AG04449 (cell line): ENCODE results near the gene STK32C.

Source experiments
- CTCF ChIA-PET: fragments of 350-600 bp; formaldehyde crosslinking; extraction: SDS; loops from one replicate; lab custom pipeline; 2021; ENCODE audit warnings: antibody characterized with exemption; lab: Yijun Ruan, JAX
- POLR2A ChIA-PET: fragments of 400-600, 350-600 bp; formaldehyde crosslinking; extraction: SDS; loops from one replicate; lab custom pipeline; 2020; ENCODE audit warnings: antibody characterized with exemption, inconsistent platforms; lab: Yijun Ruan, JAX
- DNase-seq: peaks from one replicate; pipeline ENCODE4 v3.0.0-alpha.2; 2010; ENCODE audit warnings: low read depth, low spot score
- H3K4me3 ChIP-seq: 2 replicates; pipeline ENCODE4 v1.5.1; 2011; ENCODE audit warnings: low read depth, mild to moderate bottlenecking, control low read depth, low read length
- CTCF ChIP-seq: IDR thresholded peaks from one replicate; pipeline ENCODE4 v1.5.1; 2011; ENCODE audit warnings: mild to moderate bottlenecking, moderate library complexity, low read length, control low read depth, inconsistent platforms; ENCODE audit not compliant: insufficient read depth; ENCODE audit errors: missing control alignments

The STK32C gene

GRCh38 chr10:132182591-132182990 is 125.2 kb downstream of the STK32C start:
- ChIA-PET CTCF (no interaction called here), POLR2A (no interaction called here)
- TF ChIP-seq CTCF: no peak
- no peak overlapping the region for H3K4me3 ChIP-seq
- DNase-seq: no peak

- no peak for TF ChIP-seq CTCF
- H3K4me3 ChIP-seq: no peak overlapping the region
- POLR2A ChIA-PET: no interaction called here
- CTCF ChIA-PET: no interaction called here
- no peak for DNase-seq
Observed at GRCh38 chr10:132181691-132182425, 125.9 kb downstream of the STK32C start.

GRCh38 chr10:132180736-132181135 is 127.0 kb downstream of the STK32C start:
- no peak overlapping the region for H3K4me3 ChIP-seq
- ChIA-PET POLR2A (no interaction called here), CTCF (no interaction called here)
- no peak for DNase-seq
- no peak for TF ChIP-seq CTCF

GRCh38 chr10:132179551-132180392 is 128.0 kb downstream of the STK32C start:
- TF ChIP-seq CTCF: no peak
- ChIA-PET CTCF (no interaction called here), POLR2A (no interaction called here)
- DNase-seq: no peak
- H3K4me3 ChIP-seq: no peak overlapping the region

GRCh38 chr10:132178672-132179545 is 128.8 kb downstream of the STK32C start:
- POLR2A ChIA-PET: no interaction called here

More at GRCh38 chr10:132178672-132179545, 128.8 kb downstream of the STK32C start:
- CTCF ChIA-PET: no interaction called here
- TF ChIP-seq CTCF: no peak
- no peak for DNase-seq
- no peak overlapping the region for H3K4me3 ChIP-seq
